ENCODE measurements around the gene CELF2.

CELF2 gene

GRCh38 chr10:11043039-11043438 lies 25.4 kb downstream of the CELF2 start:
- no CpG with 5 or more reads among the region's 4 CpGs for WGBS (ENCODE audit: extremely low coverage, insufficient coverage, insufficient read length)
- Histone ChIP-seq H4K8ac (ENCODE audit: low read depth, low read length) (no peak overlapping the region), H3K79me1 (ENCODE audit: low read length) (no peaks in the 10 kb centered on the region), H3K14ac (ENCODE audit: low read length) (no peak overlapping the region), H3K4ac (ENCODE audit: low read depth, low read length) (no peak overlapping the region), H3K18ac (ENCODE audit: low read length) (no peak overlapping the region), H3K4me2 (ENCODE audit: low read length) (no peak overlapping the region), H4K91ac (ENCODE audit: low read depth, low read length) (no peak overlapping the region), H2AFZ (ENCODE audit: insufficient read depth, low read length, poor library complexity) (no peak overlapping the region), H4K12ac (ENCODE audit: low read depth, low read length) (no peak overlapping the region), H3K9ac (ENCODE audit: low read length) (no peak overlapping the region), H3K4me3 (ENCODE audit: low read depth, low read length) (no peak overlapping the region), H3K36me3 (ENCODE audit: control insufficient read depth in 1 of 2, insufficient read depth in 2 of 2, low read length in 2 of 2) (no peaks in the 10 kb centered on the region), H3K9me3 (ENCODE audit: insufficient read depth, low read depth, low read length) (peaks cover 3% of the 10 kb centered on the region), H3K27me3 (ENCODE audit: insufficient read depth, low read length) (no peaks in the 10 kb centered on the region), H3K79me2 (ENCODE audit: control insufficient read depth, insufficient read depth, low read length, poor library complexity) (no peaks in the 10 kb centered on the region), H2BK120ac (ENCODE audit: insufficient read depth, low read length, poor library complexity) (no peak overlapping the region), H2BK5ac (ENCODE audit: low read depth, low read length, poor library complexity) (no peak overlapping the region), H3K27ac (ENCODE audit: low read depth, low read length) (no peak overlapping the region), H3K4me1 (ENCODE audit: control insufficient read depth in 1 of 2, insufficient read depth in 2 of 2, low read length in 2 of 2) (no peaks in the 10 kb centered on the region), H2AK5ac (ENCODE audit: low read length) (no peak overlapping the region), H2BK12ac (ENCODE audit: low read length) (no peak overlapping the region), H3K23ac (ENCODE audit: low read length) (no peak overlapping the region)
- no peak for DNase-seq

- Histone ChIP-seq H3K23ac (ENCODE audit: low read length) (no peak overlapping the region), H3K4me1 (ENCODE audit: control insufficient read depth in 1 of 2, insufficient read depth in 2 of 2, low read length in 2 of 2) (no peaks in the 10 kb centered on the region), H3K27ac (ENCODE audit: low read depth, low read length) (no peak overlapping the region), H3K4me2 (ENCODE audit: low read length) (no peak overlapping the region), H2BK5ac (ENCODE audit: low read depth, low read length, poor library complexity) (no peak overlapping the region), H4K91ac (ENCODE audit: low read depth, low read length) (no peak overlapping the region), H4K12ac (ENCODE audit: low read depth, low read length) (no peak overlapping the region), H3K18ac (ENCODE audit: low read length) (no peak overlapping the region), H3K9me3 (ENCODE audit: insufficient read depth, low read depth, low read length) (peaks cover 3% of the 10 kb centered on the region), H3K4ac (ENCODE audit: low read depth, low read length) (no peak overlapping the region), H3K36me3 (ENCODE audit: control insufficient read depth in 1 of 2, insufficient read depth in 2 of 2, low read length in 2 of 2) (no peaks in the 10 kb centered on the region), H3K14ac (ENCODE audit: low read length) (no peak overlapping the region), H3K79me1 (ENCODE audit: low read length) (no peaks in the 10 kb centered on the region), H3K9ac (ENCODE audit: low read length) (no peak overlapping the region), H4K8ac (ENCODE audit: low read depth, low read length) (no peak overlapping the region), H2BK12ac (ENCODE audit: low read length) (no peak overlapping the region), H3K79me2 (ENCODE audit: control insufficient read depth, insufficient read depth, low read length, poor library complexity) (no peaks in the 10 kb centered on the region), H3K27me3 (ENCODE audit: insufficient read depth, low read length) (no peaks in the 10 kb centered on the region), H2AFZ (ENCODE audit: insufficient read depth, low read length, poor library complexity) (no peak overlapping the region), H2BK120ac (ENCODE audit: insufficient read depth, low read length, poor library complexity) (no peak overlapping the region), H2AK5ac (ENCODE audit: low read length) (no peak overlapping the region), H3K4me3 (ENCODE audit: low read depth, low read length) (no peak overlapping the region)
- no peak for DNase-seq
- WGBS (ENCODE audit: extremely low coverage, insufficient coverage, insufficient read length): no CpG with 5 or more reads among the region's 23 CpGs
Measured at GRCh38 chr10:11043446-11044127, 25.9 kb downstream of the CELF2 start.

- H3K4me2 ChIP-seq (ENCODE audit: low read length): no peak overlapping the region
- no peak overlapping the region for H2AFZ ChIP-seq (ENCODE audit: insufficient read depth, low read length, poor library complexity)
- H3K27ac ChIP-seq (ENCODE audit: low read depth, low read length): no peak overlapping the region
- no peak overlapping the region for H3K23ac ChIP-seq (ENCODE audit: low read length)
- H2AK5ac ChIP-seq (ENCODE audit: low read length): no peak overlapping the region
- no CpG with 5 or more reads among the region's 3 CpGs for WGBS (ENCODE audit: extremely low coverage, insufficient coverage, insufficient read length)
- no peaks in the 10 kb centered on the region for H3K36me3 ChIP-seq (ENCODE audit: control insufficient read depth in 1 of 2, insufficient read depth in 2 of 2, low read length in 2 of 2)
- H4K91ac ChIP-seq (ENCODE audit: low read depth, low read length): no peak overlapping the region
- no peak overlapping the region for H2BK120ac ChIP-seq (ENCODE audit: insufficient read depth, low read length, poor library complexity)
- H3K14ac ChIP-seq (ENCODE audit: low read length): no peak overlapping the region
- H3K4me1 ChIP-seq (ENCODE audit: control insufficient read depth in 1 of 2, insufficient read depth in 2 of 2, low read length in 2 of 2): no peaks in the 10 kb centered on the region
- H3K9ac ChIP-seq (ENCODE audit: low read length): no peak overlapping the region
- H3K4me3 ChIP-seq (ENCODE audit: low read depth, low read length): no peak overlapping the region
- no peak overlapping the region for H4K12ac ChIP-seq (ENCODE audit: low read depth, low read length)
- no peaks in the 10 kb centered on the region for H3K79me2 ChIP-seq (ENCODE audit: control insufficient read depth, insufficient read depth, low read length, poor library complexity)
- no peak overlapping the region for H2BK5ac ChIP-seq (ENCODE audit: low read depth, low read length, poor library complexity)
- no peak overlapping the region for H3K18ac ChIP-seq (ENCODE audit: low read length)
- H4K8ac ChIP-seq (ENCODE audit: low read depth, low read length): no peak overlapping the region
- H3K4ac ChIP-seq (ENCODE audit: low read depth, low read length): no peak overlapping the region
- H2BK12ac ChIP-seq (ENCODE audit: low read length): no peak overlapping the region
- H3K79me1 ChIP-seq (ENCODE audit: low read length): no peaks in the 10 kb centered on the region
- DNase-seq: no peak
- H3K27me3 ChIP-seq (ENCODE audit: insufficient read depth, low read length): no peaks in the 10 kb centered on the region
- peaks cover 3% of the 10 kb centered on the region for H3K9me3 ChIP-seq (ENCODE audit: insufficient read depth, low read depth, low read length)
Measured at GRCh38 chr10:11045487-11045886, 27.8 kb downstream of the CELF2 start.

- no peak overlapping the region for H2AFZ ChIP-seq (ENCODE audit: insufficient read depth, low read length, poor library complexity)
- H4K91ac ChIP-seq (ENCODE audit: low read depth, low read length): no peak overlapping the region
- no peak overlapping the region for H3K14ac ChIP-seq (ENCODE audit: low read length)
- H3K23ac ChIP-seq (ENCODE audit: low read length): no peak overlapping the region
- H2BK12ac ChIP-seq (ENCODE audit: low read length): no peak overlapping the region
- no peak overlapping the region for H4K8ac ChIP-seq (ENCODE audit: low read depth, low read length)
- no peaks in the 10 kb centered on the region for H3K27me3 ChIP-seq (ENCODE audit: insufficient read depth, low read length)
- H3K4me1 ChIP-seq (ENCODE audit: control insufficient read depth in 1 of 2, insufficient read depth in 2 of 2, low read length in 2 of 2): no peaks in the 10 kb centered on the region
- H2BK5ac ChIP-seq (ENCODE audit: low read depth, low read length, poor library complexity): no peak overlapping the region
- H4K12ac ChIP-seq (ENCODE audit: low read depth, low read length): no peak overlapping the region
- H2BK120ac ChIP-seq (ENCODE audit: insufficient read depth, low read length, poor library complexity): no peak overlapping the region
- H3K9me3 ChIP-seq (ENCODE audit: insufficient read depth, low read depth, low read length): peaks cover 3% of the 10 kb centered on the region
- no peak overlapping the region for H3K4ac ChIP-seq (ENCODE audit: low read depth, low read length)
- no peak overlapping the region for H2AK5ac ChIP-seq (ENCODE audit: low read length)
- H3K79me2 ChIP-seq (ENCODE audit: control insufficient read depth, insufficient read depth, low read length, poor library complexity): no peaks in the 10 kb centered on the region
- no peak overlapping the region for H3K4me2 ChIP-seq (ENCODE audit: low read length)
- H3K27ac ChIP-seq (ENCODE audit: low read depth, low read length): no peak overlapping the region
- H3K9ac ChIP-seq (ENCODE audit: low read length): no peak overlapping the region
- H3K4me3 ChIP-seq (ENCODE audit: low read depth, low read length): no peak overlapping the region
- WGBS (ENCODE audit: extremely low coverage, insufficient coverage, insufficient read length): no CpG with 5 or more reads among the region's 23 CpGs
- no peaks in the 10 kb centered on the region for H3K36me3 ChIP-seq (ENCODE audit: control insufficient read depth in 1 of 2, insufficient read depth in 2 of 2, low read length in 2 of 2)
- no peaks in the 10 kb centered on the region for H3K79me1 ChIP-seq (ENCODE audit: low read length)
- H3K18ac ChIP-seq (ENCODE audit: low read length): no peak overlapping the region
- no peak for DNase-seq
Measured at GRCh38 chr10:11045995-11046775, 28.5 kb downstream of the CELF2 start.

All from trophoblast cell (in vitro differentiated cells and primary cell).